HepG2 (cell line): ENCODE results near the gene DNAJC12. TPM values are rescaled to one million over a fixed set of nuclear protein-coding genes. Genes with fewer than 3 reads are reported as not detected.
A peak's percentile ranks its signal among the peaks of the same experiment; 100 is the strongest.

Experiments used
- BCL6 ChIP-seq: IDR thresholded peaks from 2 replicates; pipeline ENCODE4 v1.6.1; 2016; ENCODE audit warnings: missing genetic modification reagents, missing compliant biosample characterization
- CHD2 ChIP-seq: IDR thresholded peaks from 2 replicates; pipeline ENCODE4 v1.6.1; 2011; ENCODE audit warnings: low read depth, low read length, improper control_type of control experiment
- CREB1 ChIP-seq, 2 experiments: fragments of 450-650 bp in 1 of 2; IDR thresholded peaks; 2 replicates each; pipeline ENCODE4 v1.6.1; 2016 to 2017; ENCODE audit warnings: control low read depth in 1 of 2, mild to moderate bottlenecking in 1 of 2, missing compliant biosample characterization in 1 of 2, missing genetic modification characterization in 1 of 2
- E2F2 ChIP-seq: sonication (generic); formaldehyde crosslinking; IDR thresholded peaks from 2 replicates; pipeline ENCODE4 v1.4.0; 2020; ENCODE audit warnings: missing genetic modification reagents, borderline replicate concordance
- ELF4 ChIP-seq: sonication (generic); formaldehyde crosslinking; IDR thresholded peaks from 2 replicates; pipeline ENCODE4 v1.5.0; 2020; ENCODE audit warnings: missing genetic modification reagents, mild to moderate bottlenecking, moderate library complexity, borderline replicate concordance
- HDAC1 ChIP-seq: sonication (generic); formaldehyde crosslinking; IDR thresholded peaks from 2 replicates; pipeline ENCODE4 v1.5.1; 2020; ENCODE audit warnings: mild to moderate bottlenecking, missing genetic modification reagents
- HMG20B ChIP-seq: conservative IDR thresholded peaks from 2 replicates; pipeline ENCODE4 v1.6.1; 2016; ENCODE audit warnings: missing genetic modification reagents, missing compliant biosample characterization
- KAT8 ChIP-seq: IDR thresholded peaks from 2 replicates; pipeline ENCODE4 v1.6.1; 2016; ENCODE audit warnings: missing genetic modification reagents, missing compliant biosample characterization
- NFE2L2 ChIP-seq: fragments of 150-350 bp; IDR thresholded peaks from 2 replicates; pipeline ENCODE4 v1.6.1; 2014; ENCODE audit warnings: low read length
- SAP130 ChIP-seq: IDR thresholded peaks from 2 replicates; pipeline ENCODE4 v1.6.1; 2016; ENCODE audit warnings: low read depth
- TCF12 ChIP-seq, 2 experiments: fragments of 450-650 bp in 1 of 2; sonication (generic) in 1 of 2; formaldehyde crosslinking in 1 of 2; IDR thresholded peaks; 2 replicates each; pipeline versions ENCODE4 v1.6.1 to v1.8.0; 2017 to 2022; ENCODE audit warnings: antibody characterized with exemption in 1 of 2, mild to moderate bottlenecking in 1 of 2, missing genetic modification reagents in 1 of 2, moderate library complexity in 1 of 2
- TMF1 ChIP-seq: sonication (generic); formaldehyde crosslinking; IDR thresholded peaks from 2 replicates; pipeline ENCODE4 v1.8.1; 2022; ENCODE audit warnings: low read depth, missing genetic modification reagents
- ZBTB42 ChIP-seq: sonication (generic); formaldehyde crosslinking; IDR thresholded peaks from 2 replicates; pipeline ENCODE4 v1.5.0; 2020; ENCODE audit warnings: mild to moderate bottlenecking, missing genetic modification reagents
- ZKSCAN5 ChIP-seq: sonication (generic); formaldehyde crosslinking; IDR thresholded peaks from 2 replicates; pipeline ENCODE4 v1.5.1; 2020; ENCODE audit warnings: mild to moderate bottlenecking, missing genetic modification reagents
- ZNF12 ChIP-seq: sonication (generic); formaldehyde crosslinking; IDR thresholded peaks from 2 replicates; pipeline ENCODE4 v1.5.0; 2020; ENCODE audit warnings: missing genetic modification reagents
- ZNF263 ChIP-seq: sonication (generic); formaldehyde crosslinking; IDR thresholded peaks from 2 replicates; pipeline ENCODE4 v1.4.0; 2020; ENCODE audit warnings: missing genetic modification reagents
- ZNF432 ChIP-seq: sonication (generic); formaldehyde crosslinking; IDR thresholded peaks from 2 replicates; pipeline ENCODE4 v1.5.0; 2020; ENCODE audit warnings: missing genetic modification reagents, mild to moderate bottlenecking, borderline replicate concordance
- ZNF569 ChIP-seq: sonication (generic); formaldehyde crosslinking; IDR thresholded peaks from 2 replicates; pipeline ENCODE4 v1.5.0; 2020; ENCODE audit warnings: mild to moderate bottlenecking, missing genetic modification reagents, moderate library complexity, borderline replicate concordance
- ZNF629 ChIP-seq: sonication (generic); formaldehyde crosslinking; conservative IDR thresholded peaks from 2 replicates; pipeline ENCODE4 v1.5.0; 2020; ENCODE audit warnings: missing genetic modification reagents
- ZSCAN21 ChIP-seq: sonication (generic); formaldehyde crosslinking; IDR thresholded peaks from 2 replicates; pipeline ENCODE4 v1.8.0; 2022; ENCODE audit warnings: mild to moderate bottlenecking, missing genetic modification reagents, moderate library complexity, borderline replicate concordance
- polyA plus RNA-seq, 8 experiments: library from polyadenylated mRNA; depleted of rRNA in 3 of 8; stranded (reverse) in 7 of 8; unstranded in 1 of 8; fragments of >200 nt; fragmentation: Illumina TruSeq in 4 of 8; extraction: Trizol in 4 of 8; gene quantifications; 2 replicates each; pipeline versions ENCODE4 v1.2.1 to v1.2.3, GENCODE V29; 2011 to 2016; ENCODE audit warnings: low read depth in 4 of 8, missing spikeins in 1 of 8, mixed read lengths in 1 of 8; ENCODE audit not compliant: insufficient read depth in 1 of 8
- total RNA-seq, 5 experiments: library from RNA; depleted of rRNA; stranded (reverse); fragments of >200 nt; fragmentation: Illumina TruSeq; extraction: Trizol; gene quantifications; 2 replicates each; pipeline ENCODE4 v1.2.3, GENCODE V29; 2016; ENCODE audit warnings: low read depth in 1 of 5
- TF ChIP-seq, protein P1 (sequence below): sonication (generic); formaldehyde crosslinking; IDR thresholded peaks from 2 replicates; pipeline ENCODE4 v1.8.0; 2022; ENCODE audit warnings: mild to moderate bottlenecking, missing genetic modification reagents, moderate library complexity
- TF ChIP-seq, protein P2 (sequence below): sonication (generic); formaldehyde crosslinking; IDR thresholded peaks from 2 replicates; pipeline ENCODE4 v1.8.1; 2023; ENCODE audit warnings: mild to moderate bottlenecking, moderate library complexity, missing genetic modification reagents
- TF ChIP-seq, protein P3 (sequence below): sonication (generic); formaldehyde crosslinking; IDR thresholded peaks from 2 replicates; pipeline ENCODE4 v1.5.0; 2020; ENCODE audit warnings: missing genetic modification reagents

DNAJC12 gene
- total and polyA plus RNA-seq, 2 of the 13 experiments (the other 11 are each of a cell fraction or from before 2014, with no cell fraction given), result 11.6 to 43.9 TPM

DNA sequence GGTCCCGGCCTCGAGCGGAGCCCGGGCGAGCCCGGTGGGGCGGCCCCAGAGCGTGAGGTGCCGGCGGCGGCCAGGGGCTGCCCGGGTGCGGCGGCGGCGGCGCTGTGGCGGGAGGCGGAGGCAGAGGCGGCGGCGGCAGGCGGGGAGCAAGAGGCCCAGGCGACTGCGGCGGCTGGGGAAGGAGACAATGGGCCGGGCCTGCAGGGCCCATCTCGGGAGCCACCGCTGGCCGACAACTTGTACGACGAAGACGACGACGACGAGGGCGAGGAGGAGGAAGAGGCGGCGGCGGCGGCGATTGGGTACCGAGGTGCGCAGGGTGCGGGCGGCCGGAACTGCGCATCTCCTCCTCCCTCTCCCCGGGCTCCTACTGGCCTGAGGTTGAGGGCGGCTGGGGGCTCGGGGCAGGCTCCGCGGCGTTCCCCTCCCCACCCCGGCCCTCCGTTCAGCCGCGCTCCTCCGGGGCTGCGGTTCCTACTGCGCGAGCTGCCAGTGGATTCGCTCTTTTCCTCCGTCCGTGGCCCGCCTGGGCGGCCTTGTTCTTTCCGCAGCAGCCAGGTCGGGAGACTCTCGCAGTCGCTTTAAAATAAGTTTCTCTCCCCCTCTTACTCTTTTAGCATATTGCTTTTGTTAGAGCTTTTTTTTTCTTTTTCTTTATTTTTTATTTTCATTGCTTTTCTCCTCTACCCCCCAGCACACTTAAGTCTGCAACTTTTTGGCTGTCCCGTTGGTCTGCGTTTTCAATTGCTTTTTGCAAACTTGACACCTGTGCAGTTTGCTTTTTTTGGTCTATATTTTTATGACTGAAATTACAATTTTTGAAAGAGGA, 47.1 kb upstream of the DNAJC12 start (continued):
- no peak for TF ChIP-seq ZBTB42 (CRISPR knock-in tag)
- no peak for TF ChIP-seq ZNF569 (CRISPR knock-in tag)
- no peak for TF ChIP-seq ZNF629 (CRISPR knock-in tag)
- TF ChIP-seq KAT8 (CRISPR knock-in tag), result no peak
- no peak for TF ChIP-seq TCF12 (IDR thresholded peaks at IDR 0.05)
- TF ChIP-seq TCF12 (CRISPR knock-in tag; IDR thresholded peaks at IDR 0.05), result 0 out of 2 replicates have a peak, but pooled peaks have one; percentile 7
- no peak for TF ChIP-seq ZKSCAN5 (CRISPR knock-in tag)
- 0 out of 2 replicates have a peak, but pooled peaks have one; percentile 17 for TF ChIP-seq BCL6
- TF ChIP-seq NFE2L2, result no peak
- no peak for TF ChIP-seq ELF4 (CRISPR knock-in tag)
- no peak for TF ChIP-seq CREB1 (IDR thresholded peaks at IDR 0.05)
- TF ChIP-seq CREB1 (CRISPR knock-in tag; IDR thresholded peaks at IDR 0.05), result no peak
- TF ChIP-seq ZNF12 (CRISPR knock-in tag), result peak; percentile 29; the same call in 1 of the 2 replicates
- TF ChIP-seq, protein P1, sequence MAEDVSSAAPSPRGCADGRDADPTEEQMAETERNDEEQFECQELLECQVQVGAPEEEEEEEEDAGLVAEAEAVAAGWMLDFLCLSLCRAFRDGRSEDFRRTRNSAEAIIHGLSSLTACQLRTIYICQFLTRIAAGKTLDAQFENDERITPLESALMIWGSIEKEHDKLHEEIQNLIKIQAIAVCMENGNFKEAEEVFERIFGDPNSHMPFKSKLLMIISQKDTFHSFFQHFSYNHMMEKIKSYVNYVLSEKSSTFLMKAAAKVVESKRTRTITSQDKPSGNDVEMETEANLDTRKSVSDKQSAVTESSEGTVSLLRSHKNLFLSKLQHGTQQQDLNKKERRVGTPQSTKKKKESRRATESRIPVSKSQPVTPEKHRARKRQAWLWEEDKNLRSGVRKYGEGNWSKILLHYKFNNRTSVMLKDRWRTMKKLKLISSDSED, result no peak
- TF ChIP-seq ZNF263 (CRISPR knock-in tag), result no peak
- TF ChIP-seq, protein P2, sequence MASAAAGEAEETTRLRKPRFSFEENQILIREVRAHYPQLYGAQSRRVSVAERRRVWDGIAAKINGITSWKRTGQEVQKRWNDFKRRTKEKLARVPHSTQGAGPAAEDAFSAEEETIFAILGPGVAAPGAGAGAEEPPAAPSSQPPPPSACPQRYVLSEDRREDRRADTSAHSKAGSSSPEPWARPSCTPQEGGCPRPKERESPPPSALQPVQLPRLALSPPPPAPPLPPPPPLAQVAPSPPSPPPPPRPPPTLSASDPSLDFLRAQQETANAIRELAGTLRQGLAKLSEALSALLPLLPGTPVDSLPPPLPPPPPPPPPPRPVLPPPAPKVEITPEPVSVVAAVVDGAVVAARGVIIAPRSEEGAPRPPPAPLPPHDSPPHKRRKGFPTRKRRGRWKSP, result no peak
- TF ChIP-seq SAP130, result peak; percentile 40; the same call in 1 of the 2 replicates
- peak; percentile 83; the same call in 1 of the 2 replicates for TF ChIP-seq TMF1 (CRISPR knock-in tag)
- TF ChIP-seq E2F2 (CRISPR knock-in tag), result no peak
- TF ChIP-seq ZNF432, result no peak
- TF ChIP-seq CHD2, result no peak
- TF ChIP-seq, protein P3, sequence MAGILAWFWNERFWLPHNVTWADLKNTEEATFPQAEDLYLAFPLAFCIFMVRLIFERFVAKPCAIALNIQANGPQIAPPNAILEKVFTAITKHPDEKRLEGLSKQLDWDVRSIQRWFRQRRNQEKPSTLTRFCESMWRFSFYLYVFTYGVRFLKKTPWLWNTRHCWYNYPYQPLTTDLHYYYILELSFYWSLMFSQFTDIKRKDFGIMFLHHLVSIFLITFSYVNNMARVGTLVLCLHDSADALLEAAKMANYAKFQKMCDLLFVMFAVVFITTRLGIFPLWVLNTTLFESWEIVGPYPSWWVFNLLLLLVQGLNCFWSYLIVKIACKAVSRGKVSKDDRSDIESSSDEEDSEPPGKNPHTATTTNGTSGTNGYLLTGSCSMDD, result no peak
- TF ChIP-seq HDAC1 (CRISPR knock-in tag), result no peak; the same call in none of the 2 replicates
- no peak for TF ChIP-seq ZSCAN21 (CRISPR knock-in tag)
- no peak for TF ChIP-seq HMG20B
